Tibial nerve (tissue), 4 donors: Measurements from ENCODE around the gene COPA. TPM values are rescaled to one million over a fixed set of nuclear protein-coding genes. Genes with fewer than 3 reads are reported as not detected.

Experiments
- DNase-seq, 2 donors: peaks; one replicate each; pipeline ENCODE4 v3.0.0-alpha.2; 2019; ENCODE audit warnings: low spot score in 2 of 2
- H3K27ac ChIP-seq, 4 donors: fragments of 200-600 bp; sonication (generic) in 3 of 4; one replicate each; pipeline ENCODE4 v1.5.1; 2017 to 2019; ENCODE audit warnings: mild to moderate bottlenecking in 1 of 4
- H3K27me3 ChIP-seq, 2 donors: fragments of 200-600 bp; sonication (generic) in 1 of 2; one replicate each; pipeline versions ENCODE4 v1.5.1 to v1.6.0; 2017 to 2019
- H3K36me3 ChIP-seq, 3 donors: fragments of 200-600 bp; sonication (generic); one replicate each; pipeline ENCODE4 v1.5.1; 2018 to 2019
- H3K4me1 ChIP-seq, 4 donors: fragments of 200-600 bp; sonication (generic) in 3 of 4; one replicate each; pipeline ENCODE4 v1.5.1; 2017 to 2019
- H3K4me3 ChIP-seq, 4 donors: fragments of 200-600 bp; sonication (generic) in 3 of 4; one replicate each; pipeline ENCODE4 v1.5.1; 2017 to 2019; ENCODE audit warnings: mild to moderate bottlenecking in 1 of 4, moderate library complexity in 1 of 4
- H3K9me3 ChIP-seq, 4 donors: fragments of 200-600 bp; sonication (generic) in 3 of 4; one replicate each; pipeline ENCODE4 v1.5.1; 2017 to 2019
- CTCF ChIP-seq, 5 experiments: fragments of 200-600 bp in 3 of 5; fragments of 450-650 bp in 2 of 5; sonication (generic) in 3 of 5; IDR thresholded peaks; one replicate each; pipeline ENCODE4 v1.5.1; 2016 to 2019; ENCODE audit warnings: antibody characterized with exemption in 5 of 5, mild to moderate bottlenecking in 3 of 5, moderate library complexity in 2 of 5
- EP300 ChIP-seq, 2 donors: sonication (generic); formaldehyde crosslinking; IDR thresholded peaks; one replicate each; pipeline ENCODE4 v1.6.1; 2017; ENCODE audit warnings: antibody characterized with exemption in 2 of 2, mild to moderate bottlenecking in 1 of 2
- POLR2A ChIP-seq, 2 donors: fragments of 450-650 bp; IDR thresholded peaks; one replicate each; pipeline ENCODE4 v1.6.1; 2017; ENCODE audit warnings: antibody characterized with exemption in 2 of 2, mild to moderate bottlenecking in 2 of 2, moderate library complexity in 2 of 2
- WGBS, 2 donors: methylation state at CpG; one replicate each; pipeline ENCODE4 v1.1.5; 2018; 5-methylcytosine and 5-hydroxymethylcytosine counted together
- total RNA-seq, 4 donors: library from RNA; depleted of rRNA; stranded (reverse); fragments of >200 nt; gene quantifications; one replicate each; pipeline ENCODE4 v1.1.0, GENCODE V29; 2016

Gene COPA
- total RNA-seq, 4 donors from 2014 or later = 92.2 to 127 (median 112) TPM

GRCh38 chr1:160277330-160277729 is 65.7 kb downstream of the COPA start:
- no peaks in the 10 kb centered on the region for H3K9me3 ChIP-seq
- H3K4me1 ChIP-seq = no peaks in the 10 kb centered on the region
- 83 to 85% methylated on average over 2 of the region's 2 CpGs for WGBS, 2 donors
- no peak overlapping the region for H3K4me3 ChIP-seq
- H3K36me3 ChIP-seq = peaks cover 9 to 66% (median 21%) of the 10 kb centered on the region in 3 donors
- no peak overlapping the region for H3K27ac ChIP-seq
- TF ChIP-seq EP300 (IDR thresholded peaks at IDR 0.05) = no peak
- TF ChIP-seq CTCF (IDR thresholded peaks at IDR 0.05) = no peak
- TF ChIP-seq POLR2A (IDR thresholded peaks at IDR 0.05) = no peak
- no peak for DNase-seq
- no peaks in the 10 kb centered on the region for H3K27me3 ChIP-seq

- no peak for DNase-seq
- H3K4me1 ChIP-seq = no peaks in the 10 kb centered on the region
- 91 to 95% methylated on average over 1 of the region's 1 CpG for WGBS, 2 donors
- H3K27me3 ChIP-seq = no peaks in the 10 kb centered on the region
- TF ChIP-seq CTCF (IDR thresholded peaks at IDR 0.05) (no peak), EP300 (IDR thresholded peaks at IDR 0.05) (no peak), POLR2A (IDR thresholded peaks at IDR 0.05) (no peak)
- no peak overlapping the region for H3K27ac ChIP-seq
- no peaks in the 10 kb centered on the region for H3K9me3 ChIP-seq
- H3K36me3 ChIP-seq = peaks cover 0 to 4% (median 0%) of the 10 kb centered on the region in 3 donors
- H3K4me3 ChIP-seq = no peak overlapping the region
Measured at GRCh38 chr1:160271025-160271424, 72.0 kb downstream of the COPA start.

- Histone ChIP-seq H3K9me3 (no peaks in the 10 kb centered on the region), H3K27me3 (no peaks in the 10 kb centered on the region), H3K27ac (no peak overlapping the region), H3K36me3 (no peaks in the 10 kb centered on the region), H3K4me1 (peaks cover 0 to 6% (median 0%) of the 10 kb centered on the region in 4 donors), H3K4me3 (no peak overlapping the region)
- WGBS, 2 donors = 81 to 85% methylated on average over 9 of the region's 10 CpGs
- TF ChIP-seq EP300 (IDR thresholded peaks at IDR 0.05) = no peak
- no peak for TF ChIP-seq CTCF (IDR thresholded peaks at IDR 0.05)
- TF ChIP-seq POLR2A (IDR thresholded peaks at IDR 0.05) = no peak
- DNase-seq = no peak
Measured at GRCh38 chr1:160267284-160267991, 75.6 kb downstream of the COPA start.

GRCh38 chr1:160264795-160265307 is 78.2 kb downstream of the COPA start:
- Histone ChIP-seq H3K27ac (no peak overlapping the region), H3K27me3 (no peaks in the 10 kb centered on the region), H3K9me3 (no peaks in the 10 kb centered on the region), H3K36me3 (no peaks in the 10 kb centered on the region), H3K4me3 (no peak overlapping the region), H3K4me1 (peaks cover 0 to 22% (median 11%) of the 10 kb centered on the region in 4 donors)
- DNase-seq = no peak
- 76 to 81% methylated on average over 4 of the region's 4 CpGs for WGBS, 2 donors
- no peak for TF ChIP-seq POLR2A (IDR thresholded peaks at IDR 0.05)
- no peak for TF ChIP-seq EP300 (IDR thresholded peaks at IDR 0.05)
- no peak for TF ChIP-seq CTCF (IDR thresholded peaks at IDR 0.05)
